Mesenchymal stem cell (in vitro differentiated cells and primary cell): ENCODE measurements around the gene MYCBPAP.

Experiments
- DNase-seq: peaks from one replicate; pipeline ENCODE4 v3.0.0-alpha.2; 2013
- H2AFZ ChIP-seq: one replicate; pipeline ENCODE4 v1.6.1; 2013; ENCODE audit warnings: low read depth, mild to moderate bottlenecking, control low read depth, inconsistent platforms, low read length, moderate library complexity
- H2AK5ac ChIP-seq: 2 replicates; pipeline ENCODE4 v1.6.1; 2013; ENCODE audit warnings: low read length, moderate library complexity, mild to moderate bottlenecking, inconsistent platforms; ENCODE audit not compliant: severe bottlenecking
- H2BK120ac ChIP-seq: one replicate; pipeline ENCODE4 v1.6.1; 2013; ENCODE audit warnings: low read depth, mild to moderate bottlenecking, inconsistent platforms, low read length, moderate library complexity
- H2BK12ac ChIP-seq, 2 experiments: one replicate each; pipeline ENCODE4 v1.6.1; 2013; ENCODE audit warnings: inconsistent platforms in 2 of 2, low read length in 2 of 2, mild to moderate bottlenecking in 2 of 2, moderate library complexity in 2 of 2, control low read depth in 1 of 2
- H2BK15ac ChIP-seq: one replicate; pipeline ENCODE4 v1.6.1; 2013; ENCODE audit warnings: mild to moderate bottlenecking, low read depth, inconsistent platforms; ENCODE audit not compliant: poor library complexity, severe bottlenecking
- H2BK5ac ChIP-seq: 2 replicates; pipeline ENCODE4 v1.6.1; 2013; ENCODE audit warnings: low read depth, mild to moderate bottlenecking, low read length, control low read depth, inconsistent platforms; ENCODE audit not compliant: poor library complexity, severe bottlenecking
- H3K14ac ChIP-seq, 2 experiments: one replicate each; pipeline ENCODE4 v1.6.1; 2013; ENCODE audit warnings: inconsistent platforms in 2 of 2, low read length in 2 of 2, control low read depth in 1 of 2, mild to moderate bottlenecking in 1 of 2, moderate library complexity in 1 of 2
- H3K18ac ChIP-seq, 2 experiments: one replicate each; pipeline ENCODE4 v1.6.1; 2013; ENCODE audit warnings: inconsistent platforms in 2 of 2, low read length in 2 of 2, control low read depth in 1 of 2, low read depth in 1 of 2, mild to moderate bottlenecking in 1 of 2
- H3K23ac ChIP-seq, 2 experiments: one replicate each; pipeline ENCODE4 v1.6.1; 2013; ENCODE audit warnings: inconsistent platforms in 2 of 2, low read length in 2 of 2, mild to moderate bottlenecking in 2 of 2, moderate library complexity in 2 of 2, control low read depth in 1 of 2
- H3K27ac ChIP-seq: 2 replicates; pipeline ENCODE4 v1.5.1; 2013; ENCODE audit warnings: mild to moderate bottlenecking, moderate library complexity, low read length, control low read depth, inconsistent platforms; ENCODE audit not compliant: poor library complexity, severe bottlenecking
- H3K27me3 ChIP-seq, 2 experiments: 2 replicates each; pipeline versions ENCODE4 v1.6.1 to v1.7.0; 2013; ENCODE audit warnings: low read length in 2 of 2, mild to moderate bottlenecking in 2 of 2, moderate library complexity in 2 of 2, control low read depth in 1 of 2, inconsistent platforms in 1 of 2; ENCODE audit not compliant: control insufficient read depth in 1 of 2, insufficient read depth in 1 of 2
- H3K36me3 ChIP-seq, 2 experiments: 2 replicates each; pipeline versions ENCODE4 v1.6.1 to v1.7.0; 2013; ENCODE audit warnings: low read length in 2 of 2, control low read depth in 1 of 2, inconsistent platforms in 1 of 2, low read depth in 1 of 2, mild to moderate bottlenecking in 1 of 2; ENCODE audit not compliant: insufficient read depth in 2 of 2, control insufficient read depth in 1 of 2
- H3K4ac ChIP-seq, 2 experiments: one replicate each; pipeline ENCODE4 v1.6.1; 2013; ENCODE audit warnings: inconsistent platforms in 2 of 2, low read length in 2 of 2, mild to moderate bottlenecking in 2 of 2, moderate library complexity in 2 of 2, control low read depth in 1 of 2, low read depth in 1 of 2
- H3K4me1 ChIP-seq: 2 replicates; pipeline ENCODE4 v1.6.1; 2013; ENCODE audit warnings: low read depth, low read length, control low read depth; ENCODE audit not compliant: control insufficient read depth, insufficient read depth
- H3K4me2 ChIP-seq: 2 replicates; pipeline ENCODE4 v1.6.1; 2013; ENCODE audit warnings: low read length, mild to moderate bottlenecking, inconsistent platforms; ENCODE audit not compliant: poor library complexity, severe bottlenecking
- H3K4me3 ChIP-seq, 2 experiments: 2 replicates each; pipeline versions ENCODE4 v1.5.1 to v1.7.0; 2013; ENCODE audit warnings: low read length in 2 of 2, mild to moderate bottlenecking in 2 of 2, control low read depth in 1 of 2, low read depth in 1 of 2; ENCODE audit not compliant: insufficient read depth in 1 of 2
- H3K79me1 ChIP-seq: replicated peaks from 2 replicates; pipeline ENCODE4 v1.6.1; 2013; ENCODE audit warnings: mild to moderate bottlenecking, control low read depth, low read length, inconsistent platforms; ENCODE audit not compliant: poor library complexity, severe bottlenecking
- H3K9ac ChIP-seq: 2 replicates; pipeline ENCODE4 v1.7.0; 2013; ENCODE audit warnings: mild to moderate bottlenecking, low read length, moderate library complexity
- H3K9me3 ChIP-seq: 2 replicates; pipeline ENCODE4 v1.7.0; 2013; ENCODE audit warnings: mild to moderate bottlenecking, low read length; ENCODE audit not compliant: control insufficient read depth
- H4K8ac ChIP-seq: one replicate; pipeline ENCODE4 v1.6.1; 2013; ENCODE audit warnings: inconsistent platforms, mild to moderate bottlenecking, low read length, moderate library complexity
- H4K91ac ChIP-seq: one replicate; pipeline ENCODE4 v1.6.1; 2013; ENCODE audit warnings: mild to moderate bottlenecking, low read length, inconsistent platforms
- WGBS: methylation state at CpG from one replicate; pipeline ENCODE4 v1.1.7; 2013; ENCODE audit warnings: mixed read lengths; 5-methylcytosine and 5-hydroxymethylcytosine counted together

Gene MYCBPAP

GRCh38 chr17:50495918-50496317 is 12.3 kb upstream of the MYCBPAP start:
- H3K18ac ChIP-seq: no peak overlapping the region
- no peaks in the 10 kb centered on the region for H3K9me3 ChIP-seq
- no peaks in the 10 kb centered on the region for H3K36me3 ChIP-seq
- H3K9ac ChIP-seq: no peak overlapping the region
- H4K91ac ChIP-seq: no peak overlapping the region
- no peaks in the 10 kb centered on the region for H3K4me1 ChIP-seq
- no peak for DNase-seq
- H2BK120ac ChIP-seq: no peak overlapping the region
- no peak overlapping the region for H3K4me3 ChIP-seq
- no peak overlapping the region for H4K8ac ChIP-seq
- no peaks in the 10 kb centered on the region for H3K27me3 ChIP-seq
- H2BK5ac ChIP-seq: no peak overlapping the region
- H3K4ac ChIP-seq: no peak overlapping the region
- no peaks in the 10 kb centered on the region for H3K79me1 ChIP-seq
- H3K4me2 ChIP-seq: no peak overlapping the region
- H2AFZ ChIP-seq: no peak overlapping the region
- no peak overlapping the region for H3K14ac ChIP-seq
- H3K23ac ChIP-seq: no peak overlapping the region
- no peak overlapping the region for H3K27ac ChIP-seq
- H2BK12ac ChIP-seq: no peak overlapping the region
- no peak overlapping the region for H2BK15ac ChIP-seq
- WGBS: 79% methylated on average over 8 of the region's 8 CpGs
- H2AK5ac ChIP-seq: no peak overlapping the region

- no peak overlapping the region for H3K18ac ChIP-seq
- no peak overlapping the region for H4K91ac ChIP-seq
- H3K9me3 ChIP-seq: no peaks in the 10 kb centered on the region
- H3K4me2 ChIP-seq: no peak overlapping the region
- H2BK15ac ChIP-seq: no peak overlapping the region
- no peak overlapping the region for H3K4ac ChIP-seq
- WGBS: 80% methylated on average over 7 of the region's 7 CpGs
- H3K36me3 ChIP-seq: no peaks in the 10 kb centered on the region
- H3K4me3 ChIP-seq: no peak overlapping the region
- H3K79me1 ChIP-seq: no peaks in the 10 kb centered on the region
- H2BK12ac ChIP-seq: no peak overlapping the region
- H3K27ac ChIP-seq: no peak overlapping the region
- H3K4me1 ChIP-seq: no peaks in the 10 kb centered on the region
- H2BK5ac ChIP-seq: no peak overlapping the region
- H3K14ac ChIP-seq: no peak overlapping the region
- no peak overlapping the region for H2AFZ ChIP-seq
- H2BK120ac ChIP-seq: no peak overlapping the region
- no peak overlapping the region for H3K23ac ChIP-seq
- DNase-seq: no peak
- H3K27me3 ChIP-seq: no peaks in the 10 kb centered on the region
- H4K8ac ChIP-seq: peak overlapping the region; percentile 19
- H2AK5ac ChIP-seq: no peak overlapping the region
- H3K9ac ChIP-seq: no peak overlapping the region
These were observed 10.0 kb upstream of the MYCBPAP start for GRCh38 chr17:50498021-50498874.

GRCh38 chr17:50499270-50499669 is 9.0 kb upstream of the MYCBPAP start:
- DNase-seq: no peak

GRCh38 chr17:50499721-50500120 is 8.5 kb upstream of the MYCBPAP start:
- 96% methylated on average over 2 of the region's 2 CpGs for whole genome bisulfite sequencing
- Histone ChIP-seq H3K4me2 (no peak overlapping the region), H3K18ac (no peak overlapping the region), H3K4me3 (no peak overlapping the region), H4K8ac (no peak overlapping the region), H3K4me1 (peaks cover 12% of the 10 kb centered on the region), H3K27ac (no peak overlapping the region), H3K9me3 (no peaks in the 10 kb centered on the region), H3K4ac (no peak overlapping the region), H4K91ac (no peak overlapping the region), H3K14ac (no peak overlapping the region), H3K36me3 (no peaks in the 10 kb centered on the region), H2BK120ac (no peak overlapping the region), H2BK12ac (no peak overlapping the region), H2BK15ac (no peak overlapping the region), H3K27me3 (no peaks in the 10 kb centered on the region), H3K9ac (no peak overlapping the region), H3K23ac (no peak overlapping the region), H2BK5ac (no peak overlapping the region), H3K79me1 (no peaks in the 10 kb centered on the region), H2AK5ac (no peak overlapping the region), H2AFZ (no peak overlapping the region)
- DNase-seq: no peak

More at GRCh38 chr17:50499270-50499669, 9.0 kb upstream of the MYCBPAP start:
- H3K23ac ChIP-seq: no peak overlapping the region
- no peak overlapping the region for H2BK5ac ChIP-seq
- no peak overlapping the region for H2AFZ ChIP-seq
- no peak overlapping the region for H4K91ac ChIP-seq
- H3K14ac ChIP-seq: no peak overlapping the region
- no peak overlapping the region for H2BK12ac ChIP-seq
- H3K36me3 ChIP-seq: no peaks in the 10 kb centered on the region
- H3K27me3 ChIP-seq: no peaks in the 10 kb centered on the region
- H2AK5ac ChIP-seq: no peak overlapping the region
- H2BK120ac ChIP-seq: no peak overlapping the region
- H3K4me2 ChIP-seq: no peak overlapping the region
- H3K4me1 ChIP-seq: peaks cover 10% of the 10 kb centered on the region
- no peaks in the 10 kb centered on the region for H3K9me3 ChIP-seq
- no peak overlapping the region for H3K4me3 ChIP-seq
- H3K9ac ChIP-seq: no peak overlapping the region
- no peak overlapping the region for H4K8ac ChIP-seq
- H2BK15ac ChIP-seq: no peak overlapping the region
- H3K27ac ChIP-seq: no peak overlapping the region
- no peak overlapping the region for H3K18ac ChIP-seq
- H3K4ac ChIP-seq: no peak overlapping the region
- H3K79me1 ChIP-seq: no peaks in the 10 kb centered on the region
